GM12865 (cell line): ENCODE data around the gene KCNH3.

Experiments
- DNase-seq: peaks from one replicate; pipeline ENCODE4 v3.0.0; 2010; ENCODE audit warnings: low read depth
- H3K4me3 ChIP-seq: 2 replicates; pipeline ENCODE4 v1.5.1; 2011; ENCODE audit warnings: mild to moderate bottlenecking, low read depth, low read length, control low read depth
- TF ChIP-seq, protein P1 (sequence below): IDR thresholded peaks from 2 replicates; pipeline ENCODE4 v1.5.1; 2011; ENCODE audit warnings: low read length, control low read depth, low read depth, inconsistent platforms; ENCODE audit not compliant: insufficient read depth; ENCODE audit errors: missing control alignments

Gene KCNH3

DNA sequence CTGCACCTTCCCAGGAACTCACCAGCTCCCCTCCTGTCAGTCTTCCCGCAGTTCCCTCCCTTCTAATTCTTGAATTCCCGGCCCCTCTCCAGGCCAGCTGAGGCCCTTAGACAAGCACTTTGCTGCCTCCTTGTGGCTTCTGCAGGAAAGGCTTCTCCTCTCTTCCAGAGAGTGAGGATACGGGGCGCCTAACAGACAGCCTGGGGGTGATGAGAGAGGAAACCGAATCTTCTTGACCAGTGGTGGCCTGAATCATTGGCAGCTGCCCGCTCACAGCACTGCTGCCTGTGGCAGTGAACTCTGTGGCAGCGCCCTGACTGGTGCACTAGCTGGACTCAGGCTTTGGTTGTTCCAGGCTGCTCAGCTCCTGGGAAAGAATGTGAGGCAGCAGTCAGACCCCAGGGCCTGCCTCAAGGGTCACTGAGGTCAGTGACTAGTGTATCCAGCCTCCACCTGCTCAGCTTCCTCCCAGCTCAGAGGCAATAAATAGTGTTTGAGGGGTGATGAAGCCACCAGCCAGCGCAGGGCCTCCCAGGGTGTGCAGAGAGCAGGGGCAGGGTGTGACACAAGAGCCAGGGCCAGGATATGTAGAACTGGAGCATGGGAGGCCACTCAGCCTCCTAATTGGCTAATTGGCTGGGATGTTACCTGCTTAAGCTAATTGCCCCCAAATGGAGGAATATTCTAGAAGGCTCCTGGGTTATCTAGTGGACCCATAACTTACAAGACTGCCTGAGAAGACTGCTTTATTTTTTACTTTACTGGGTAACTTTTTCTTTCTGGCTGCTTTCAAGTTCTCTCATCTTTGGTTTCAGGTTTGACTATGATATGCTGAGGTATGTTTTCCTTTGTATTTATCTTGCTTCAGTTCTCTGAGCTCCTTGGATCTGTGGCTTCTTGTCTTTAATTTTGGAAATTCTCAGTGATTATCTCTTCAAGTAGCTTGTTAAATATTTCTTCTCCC is 42.0 kb downstream of the KCNH3 start:
- peak; percentile 79 for DNase-seq
- TF ChIP-seq, protein P1, sequence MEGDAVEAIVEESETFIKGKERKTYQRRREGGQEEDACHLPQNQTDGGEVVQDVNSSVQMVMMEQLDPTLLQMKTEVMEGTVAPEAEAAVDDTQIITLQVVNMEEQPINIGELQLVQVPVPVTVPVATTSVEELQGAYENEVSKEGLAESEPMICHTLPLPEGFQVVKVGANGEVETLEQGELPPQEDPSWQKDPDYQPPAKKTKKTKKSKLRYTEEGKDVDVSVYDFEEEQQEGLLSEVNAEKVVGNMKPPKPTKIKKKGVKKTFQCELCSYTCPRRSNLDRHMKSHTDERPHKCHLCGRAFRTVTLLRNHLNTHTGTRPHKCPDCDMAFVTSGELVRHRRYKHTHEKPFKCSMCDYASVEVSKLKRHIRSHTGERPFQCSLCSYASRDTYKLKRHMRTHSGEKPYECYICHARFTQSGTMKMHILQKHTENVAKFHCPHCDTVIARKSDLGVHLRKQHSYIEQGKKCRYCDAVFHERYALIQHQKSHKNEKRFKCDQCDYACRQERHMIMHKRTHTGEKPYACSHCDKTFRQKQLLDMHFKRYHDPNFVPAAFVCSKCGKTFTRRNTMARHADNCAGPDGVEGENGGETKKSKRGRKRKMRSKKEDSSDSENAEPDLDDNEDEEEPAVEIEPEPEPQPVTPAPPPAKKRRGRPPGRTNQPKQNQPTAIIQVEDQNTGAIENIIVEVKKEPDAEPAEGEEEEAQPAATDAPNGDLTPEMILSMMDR, result peak; percentile 88
- no peak overlapping the region; the same call in none of the 2 replicates for H3K4me3 ChIP-seq

DNA sequence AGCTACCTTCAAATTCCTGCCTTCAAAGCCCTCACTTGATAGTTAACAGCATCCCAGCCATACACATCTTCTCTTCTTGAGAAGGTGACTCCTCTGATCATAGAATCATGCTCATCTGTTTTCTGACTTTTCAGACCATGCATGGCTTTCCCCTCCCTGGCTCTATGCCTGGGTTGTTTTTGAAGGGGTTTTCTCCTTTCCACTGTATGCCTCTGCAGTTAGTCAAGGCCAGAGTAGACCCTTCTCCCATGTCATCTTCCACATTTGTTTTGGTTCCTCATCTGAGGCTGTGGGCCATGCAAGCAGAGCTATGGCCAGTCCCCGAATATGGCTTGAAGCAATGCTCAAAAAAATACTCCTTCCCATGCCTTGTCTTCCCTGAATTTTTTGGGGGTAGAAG is 43.4 kb downstream of the KCNH3 start:
- DNase-seq, result peak; percentile 32
- TF ChIP-seq, protein P1, result no peak
- H3K4me3 ChIP-seq, result no peak overlapping the region

DNA sequence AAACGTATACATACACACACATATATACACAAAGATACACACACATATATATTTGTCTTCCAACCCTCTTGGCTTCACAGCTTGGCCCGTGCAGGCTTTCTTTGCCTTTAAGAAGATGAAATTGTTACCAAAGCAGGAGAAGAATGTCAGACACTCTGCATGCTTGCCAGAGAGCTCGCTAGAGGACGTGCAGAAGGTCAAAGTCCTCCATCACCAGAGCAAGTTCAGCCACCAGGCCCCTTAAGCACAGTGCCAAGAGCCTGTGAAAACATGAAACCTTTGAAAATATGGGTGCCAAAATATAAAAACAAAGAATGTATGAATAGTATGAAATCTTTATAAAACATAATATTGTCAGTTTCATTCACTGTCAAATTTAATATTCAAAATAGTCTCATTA is 44.0 kb downstream of the KCNH3 start:
- DNase-seq, result no peak
- H3K4me3 ChIP-seq, result no peak overlapping the region

DNA sequence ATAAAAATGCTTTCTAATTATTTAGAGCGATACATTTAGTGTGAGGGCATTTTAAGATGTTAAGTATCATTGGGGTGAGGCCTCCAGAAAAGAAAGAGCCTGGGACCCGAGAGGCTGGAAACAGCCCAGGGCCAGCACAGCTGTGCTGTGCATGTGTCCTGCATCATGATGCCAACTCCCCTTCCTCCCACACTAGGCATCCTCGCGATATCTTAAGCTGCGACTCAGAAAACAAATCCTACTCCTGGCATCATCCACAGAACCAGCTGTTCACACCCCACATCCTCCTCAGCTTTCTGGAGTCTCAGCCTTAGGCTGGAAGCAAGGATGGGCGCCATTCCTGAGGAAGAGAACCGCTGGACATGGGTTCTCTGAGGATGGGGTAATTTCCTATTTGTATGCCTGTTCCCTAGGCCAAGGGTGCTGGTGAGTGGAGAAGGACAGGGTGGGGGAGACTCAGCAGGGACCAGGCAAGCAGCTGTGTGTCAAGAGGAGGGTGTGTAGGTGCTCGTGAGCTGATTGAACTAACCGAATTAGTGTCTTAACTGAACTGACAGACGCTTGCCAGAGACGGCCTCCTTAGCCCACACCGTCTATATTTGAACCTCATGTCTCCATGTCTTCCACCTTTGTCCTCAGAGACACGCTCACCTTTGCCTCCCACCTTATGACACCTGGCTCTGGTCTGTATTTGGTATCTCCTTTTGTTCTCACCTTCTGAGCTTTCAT is 44.7 kb downstream of the KCNH3 start:
- no peak for DNase-seq
- TF ChIP-seq, protein P1, result no peak
- no peak overlapping the region for H3K4me3 ChIP-seq

More for the DNA sequence above, 44.0 kb downstream of the KCNH3 start:
- TF ChIP-seq, protein P1, result no peak

DNA sequence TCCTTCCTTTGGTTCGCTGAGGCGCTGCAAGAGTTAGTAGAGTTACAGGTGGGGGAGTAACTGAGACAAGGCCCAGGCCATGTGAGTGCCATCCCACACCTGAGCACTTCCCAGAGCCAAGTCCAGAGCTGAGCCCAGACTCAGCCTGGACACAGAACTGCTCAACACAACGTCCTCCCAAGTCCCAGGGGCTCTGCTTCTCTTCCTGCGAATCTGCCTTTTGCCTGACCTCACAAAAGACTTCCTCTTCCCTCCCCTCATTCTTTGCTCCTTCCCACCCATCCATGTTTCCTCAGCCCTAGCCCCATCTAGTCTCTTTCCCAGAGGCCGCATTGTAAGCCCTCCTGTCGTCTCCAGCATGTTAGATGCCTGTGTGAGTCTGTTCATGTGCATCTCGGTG is 45.8 kb downstream of the KCNH3 start:
- TF ChIP-seq, protein P1, result no peak
- no peak for DNase-seq

DNA sequence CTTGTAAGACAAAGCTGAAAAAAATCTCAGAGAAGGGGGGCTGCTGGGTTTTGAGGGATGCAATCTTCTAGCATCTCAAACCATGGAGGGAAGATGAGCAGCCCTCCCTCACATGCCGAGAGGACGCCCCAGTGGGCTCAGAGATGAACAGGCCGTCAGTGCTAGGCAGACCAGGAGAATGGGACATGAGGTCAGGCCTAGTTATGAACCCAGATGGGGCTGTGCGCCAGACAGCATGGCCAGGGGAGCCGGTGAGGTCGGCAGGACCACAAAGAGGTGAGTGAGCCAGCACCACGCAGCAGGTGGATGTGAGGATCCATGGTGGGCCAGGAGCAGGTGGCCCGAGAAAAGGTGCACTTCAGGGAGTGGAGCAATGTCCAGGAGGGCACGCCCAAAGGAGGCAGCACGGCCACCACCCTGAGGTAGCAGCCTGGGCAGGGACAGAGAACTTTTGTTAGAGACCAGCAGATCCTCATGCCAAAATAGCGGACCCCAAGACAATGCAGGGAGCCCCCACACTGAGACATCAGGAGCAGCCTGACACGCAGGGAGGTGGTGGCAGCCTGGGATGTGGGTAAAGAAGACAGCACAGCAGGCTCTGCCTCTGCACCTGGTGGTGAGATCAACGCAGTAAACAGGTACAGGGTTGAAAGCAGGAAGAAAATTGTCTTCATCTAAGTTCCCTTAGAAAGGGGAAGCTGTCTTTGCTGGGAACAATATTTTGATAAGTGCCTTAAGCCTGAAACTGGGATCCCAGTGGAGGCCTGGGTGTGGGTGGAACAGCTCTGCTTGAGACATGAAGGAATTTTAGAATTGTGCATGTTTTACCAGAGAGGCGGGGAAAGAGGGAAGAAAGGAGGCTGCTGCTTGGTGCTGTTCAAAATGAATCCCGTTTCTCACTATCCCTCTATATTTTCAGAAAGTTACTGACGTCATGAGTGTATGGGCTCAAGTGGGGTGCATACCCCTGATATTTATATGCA is 46.9 kb downstream of the KCNH3 start:
- DNase-seq, result no peak
- no peak overlapping the region for H3K4me3 ChIP-seq
- TF ChIP-seq, protein P1, result no peak

More for the DNA sequence above, 45.8 kb downstream of the KCNH3 start:
- no peak overlapping the region for H3K4me3 ChIP-seq
